GM12878 (cell line): Measurements from ENCODE around the gene SLC6A2. TPM values are rescaled to one million over a fixed set of nuclear protein-coding genes. Genes with fewer than 3 reads are reported as not detected.

ENCODE experiments used
- ATAC-seq: fragments of 200-7000 bp; cut with Tn5 transposase; 3 replicates; pipeline ENCODE4 v1.9.1; 2020; ENCODE audit warnings: mild to moderate bottlenecking, moderate library complexity
- BruUV-seq: library from RNA; stranded (reverse); fragments of 400-500 nt; replicated peaks from 2 replicates; lab custom pipeline; 2021; lab: Mats Ljungman, UMichigan
- CTCF ChIA-PET: fragments of 300-600 bp; sonication (Branson Sonifier 250); formaldehyde crosslinking; extraction: SDS; loops from one replicate; lab custom pipeline; 2021; ENCODE audit warnings: inconsistent platforms; lab: Yijun Ruan, JAX
- POLR2A ChIA-PET: fragments of 350-600 bp; formaldehyde crosslinking; extraction: SDS; loops from one replicate; lab custom pipeline; 2021; ENCODE audit warnings: inconsistent platforms; lab: Charles Lee
- RAD21 ChIA-PET: fragments of 300-600 bp; sonication (Branson Sonifier 250); formaldehyde crosslinking; loops from one replicate; lab custom pipeline; 2023; ENCODE audit warnings: antibody characterized with exemption; ENCODE audit not compliant: unreplicated experiment; lab: Charles Lee
- SMC1A ChIA-PET: fragments of 300-600 bp; sonication (Branson Sonifier 250); formaldehyde crosslinking; loops from one replicate; lab custom pipeline; 2023; ENCODE audit not compliant: unreplicated experiment, uncharacterized antibody; lab: Charles Lee
- DNase-seq: peaks from one replicate; pipeline ENCODE4 v3.0.0-alpha.2; 2011; ENCODE audit warnings: low read depth, low spot score
- FAIRE-seq: peaks from 3 replicates; lab custom pipeline; 2011; peaks lifted over from hg19 to GRCh38; lab: Jason Lieb, UNC
- H2AFZ ChIP-seq: 2 replicates; pipeline ENCODE4 v1.6.0; 2011; ENCODE audit warnings: low read depth, low read length, control low read depth; ENCODE audit not compliant: control insufficient read depth
- H3K27ac ChIP-seq: 2 replicates; pipeline ENCODE4 v1.5.1; 2011; ENCODE audit warnings: control low read depth; ENCODE audit not compliant: control insufficient read depth, insufficient read depth
- H3K27me3 ChIP-seq, 2 experiments: replicated peaks in 1 of 2; 2 replicates each; pipeline versions ENCODE4 v1.6.0 to v1.6.1; 2011; ENCODE audit warnings: low read length in 1 of 2; ENCODE audit not compliant: control insufficient read depth in 2 of 2, insufficient read depth in 2 of 2
- H3K36me3 ChIP-seq, 2 experiments: 2 replicates each; pipeline ENCODE4 v1.5.1; 2011; ENCODE audit warnings: low read length in 1 of 2; ENCODE audit not compliant: control insufficient read depth in 2 of 2, insufficient read depth in 2 of 2
- H3K4me1 ChIP-seq: 2 replicates; pipeline ENCODE4 v1.6.1; 2011; ENCODE audit warnings: mild to moderate bottlenecking, low read length, moderate library complexity, mixed read lengths; ENCODE audit not compliant: control insufficient read depth, insufficient read depth
- H3K4me2 ChIP-seq: 2 replicates; pipeline ENCODE4 v1.6.0; 2011; ENCODE audit warnings: control low read depth; ENCODE audit not compliant: control insufficient read depth, insufficient read depth
- H3K4me3 ChIP-seq: fragments of 200-600 bp; sonication (generic); 2 replicates; pipeline ENCODE4 v1.5.1; 2016
- H3K79me2 ChIP-seq: 2 replicates; pipeline ENCODE4 v1.6.0; 2011; ENCODE audit warnings: low read length; ENCODE audit not compliant: control insufficient read depth, insufficient read depth
- H3K9ac ChIP-seq: 2 replicates; pipeline ENCODE4 v1.8.0; 2011; ENCODE audit warnings: low read length, control low read depth, mixed read lengths; ENCODE audit not compliant: control insufficient read depth, insufficient read depth
- H3K9me3 ChIP-seq: replicated peaks from 3 replicates; pipeline ENCODE4 v1.5.1; 2011; ENCODE audit warnings: mild to moderate bottlenecking, low read length; ENCODE audit not compliant: control insufficient read depth, insufficient read depth
- H4K20me1 ChIP-seq: 2 replicates; pipeline ENCODE4 v1.6.0; 2011; ENCODE audit not compliant: control insufficient read depth, insufficient read depth
- MEF2A ChIP-seq: IDR thresholded peaks from 2 replicates; pipeline ENCODE4 v1.6.1; 2011; ENCODE audit warnings: low read depth, mild to moderate bottlenecking, low read length, moderate library complexity; ENCODE audit not compliant: insufficient read depth
- NR2C2 ChIP-seq: IDR thresholded peaks from 2 replicates; pipeline ENCODE4 v1.6.1; 2011; ENCODE audit warnings: borderline replicate concordance, low read depth; ENCODE audit not compliant: control insufficient read depth, insufficient read length
- WGBS: methylation state at CpG from one replicate; pipeline ENCODE4 v1.1.6; 2016; ENCODE audit warnings: low lambda C conversion rate; ENCODE audit not compliant: insufficient replicate concordance, insufficient coverage; ENCODE audit errors: missing lambda C conversion rate; 5-methylcytosine and 5-hydroxymethylcytosine counted together
- in situ Hi-C: fragments of 300-500 bp; cut with MboI; formaldehyde crosslinking; loops from 9 replicates; pipeline ENCODE4 v1.14.3; 2018; ENCODE audit warnings: mixed read lengths
- intact Hi-C: fragments of 100-400 bp; cut with micrococcal nuclease; formaldehyde crosslinking; loops from one replicate; pipeline ENCODE4 v1.14.2; 2022; ENCODE audit not compliant: unreplicated experiment
- polyA plus RNA-seq, 11 experiments: library from polyadenylated mRNA; depleted of rRNA in 4 of 11; unstranded in 6 of 11; stranded (reverse) in 5 of 11; fragments of >200 nt; fragmentation: Nextera tagmentation in 4 of 11; fragmentation: Illumina TruSeq in 1 of 11; extraction: Ambion mirVana in 4 of 11; extraction: Trizol in 1 of 11; gene quantifications; 1 replicate in 1 of 11; 2 replicates in 10 of 11; pipeline versions ENCODE4 v1.2.1 to v1.2.3, GENCODE V29; 2011 to 2016; ENCODE audit warnings: inconsistent platforms in 2 of 11, missing spikeins in 2 of 11, low read depth in 1 of 11
- total RNA-seq, 4 experiments: library from RNA; depleted of rRNA in 3 of 4; stranded (reverse); fragments of >200 nt in 3 of 4; fragmentation: Illumina TruSeq in 1 of 4; extraction: Trizol in 1 of 4; gene quantifications; 2 replicates each; pipeline versions ENCODE4 v1.2.1 to v1.2.3, GENCODE V29; 2013 to 2021
- TF ChIP-seq, protein P1 (sequence below): IDR thresholded peaks from 2 replicates; pipeline ENCODE4 v1.6.1; 2011; ENCODE audit warnings: borderline replicate concordance, low read depth, mild to moderate bottlenecking, moderate library complexity, mixed read lengths, low read length; ENCODE audit not compliant: insufficient read depth; ENCODE audit errors: extremely low read length
- TF ChIP-seq, protein P2 (sequence below), 3 experiments: IDR thresholded peaks in 2 of 3; conservative IDR thresholded peaks in 1 of 3; 2 replicates each; pipeline ENCODE4 v1.5.1; 2011; ENCODE audit warnings: low read depth in 3 of 3, low read length in 3 of 3, mild to moderate bottlenecking in 3 of 3, control low read depth in 2 of 3, moderate library complexity in 2 of 3, inconsistent platforms in 1 of 3, mixed read lengths in 1 of 3; ENCODE audit not compliant: control insufficient read depth in 2 of 3, insufficient read depth in 1 of 3; ENCODE audit errors: extremely low read depth in 1 of 3

SLC6A2 gene
- total and polyA plus RNA-seq, 10 of the 15 experiments (the other 5 are each of a cell fraction or from before 2014, with no cell fraction given) = not detected

DNA sequence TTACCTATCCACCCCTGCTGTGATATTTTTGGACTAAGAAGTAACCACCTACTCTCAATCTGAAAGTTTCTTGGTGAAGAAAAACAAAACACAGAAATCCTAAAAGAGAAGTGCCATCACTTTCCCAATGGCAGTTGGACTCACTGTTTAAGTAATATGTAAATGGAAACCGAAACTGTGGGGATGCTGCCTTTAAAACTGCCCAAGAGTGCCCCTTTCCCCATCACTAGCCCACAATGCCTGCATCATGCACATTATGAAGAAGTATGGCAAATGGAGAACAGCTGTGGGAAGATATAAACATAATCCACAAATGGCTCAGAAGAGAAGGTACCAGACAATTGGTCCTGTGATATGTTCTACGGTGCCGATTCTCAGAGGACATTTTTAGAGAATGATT lies 33.5 kb upstream of the SLC6A2 start:
- Histone ChIP-seq H3K9me3 (no peaks in the 10 kb centered on the region), H3K79me2 (no peaks in the 10 kb centered on the region), H3K9ac (no peak overlapping the region), H4K20me1 (no peaks in the 10 kb centered on the region), H3K4me2 (no peak overlapping the region), H3K27me3 (no peaks in the 10 kb centered on the region), H3K36me3 (no peaks in the 10 kb centered on the region), H2AFZ (no peak overlapping the region), H3K4me1 (no peaks in the 10 kb centered on the region), H3K4me3 (no peak overlapping the region), H3K27ac (no peak overlapping the region)
- ChIA-PET RAD21 (no interaction called here), SMC1A (interaction anchor here (1.3 kb wide), 1 partner anchor 11 kb away, joined by 5 read pairs; no protein-coding TSS in a partner anchor), CTCF (no interaction called here), POLR2A (no interaction called here)
- intact Hi-C loops (no loop called here), in situ Hi-C loops (no loop called here)
- FAIRE-seq (no peak), ATAC-seq (no peak), DNase-seq (no peak)
- BruUV-seq = no TSS peak
- WGBS = 45% methylated on average over 3 of the region's 3 CpGs
- TF ChIP-seq NR2C2 (no peak), MEF2A (no peak)
- TF ChIP-seq, protein P1, sequence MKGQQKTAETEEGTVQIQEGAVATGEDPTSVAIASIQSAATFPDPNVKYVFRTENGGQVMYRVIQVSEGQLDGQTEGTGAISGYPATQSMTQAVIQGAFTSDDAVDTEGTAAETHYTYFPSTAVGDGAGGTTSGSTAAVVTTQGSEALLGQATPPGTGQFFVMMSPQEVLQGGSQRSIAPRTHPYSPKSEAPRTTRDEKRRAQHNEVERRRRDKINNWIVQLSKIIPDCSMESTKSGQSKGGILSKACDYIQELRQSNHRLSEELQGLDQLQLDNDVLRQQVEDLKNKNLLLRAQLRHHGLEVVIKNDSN = no peak
- TF ChIP-seq, protein P2, sequence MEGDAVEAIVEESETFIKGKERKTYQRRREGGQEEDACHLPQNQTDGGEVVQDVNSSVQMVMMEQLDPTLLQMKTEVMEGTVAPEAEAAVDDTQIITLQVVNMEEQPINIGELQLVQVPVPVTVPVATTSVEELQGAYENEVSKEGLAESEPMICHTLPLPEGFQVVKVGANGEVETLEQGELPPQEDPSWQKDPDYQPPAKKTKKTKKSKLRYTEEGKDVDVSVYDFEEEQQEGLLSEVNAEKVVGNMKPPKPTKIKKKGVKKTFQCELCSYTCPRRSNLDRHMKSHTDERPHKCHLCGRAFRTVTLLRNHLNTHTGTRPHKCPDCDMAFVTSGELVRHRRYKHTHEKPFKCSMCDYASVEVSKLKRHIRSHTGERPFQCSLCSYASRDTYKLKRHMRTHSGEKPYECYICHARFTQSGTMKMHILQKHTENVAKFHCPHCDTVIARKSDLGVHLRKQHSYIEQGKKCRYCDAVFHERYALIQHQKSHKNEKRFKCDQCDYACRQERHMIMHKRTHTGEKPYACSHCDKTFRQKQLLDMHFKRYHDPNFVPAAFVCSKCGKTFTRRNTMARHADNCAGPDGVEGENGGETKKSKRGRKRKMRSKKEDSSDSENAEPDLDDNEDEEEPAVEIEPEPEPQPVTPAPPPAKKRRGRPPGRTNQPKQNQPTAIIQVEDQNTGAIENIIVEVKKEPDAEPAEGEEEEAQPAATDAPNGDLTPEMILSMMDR (IDR thresholded peaks at IDR 0.05 in 2 of 3, conservative IDR thresholded peaks at IDR 0.05 in 1 of 3; ENCODE audit: control insufficient read depth in 2 of 3, extremely low read depth in 1 of 3, insufficient read depth in 1 of 3, low read depth in 3 of 3, low read length in 3 of 3) = no peak
